DMS153 treated with DMSO at 0.1 percent for 48 hours (cell line): ENCODE data around the gene AEBP2.
"Not testable (repeated sequence)": the region's sequence is repeated elsewhere in the genome, so short reads cannot be mapped to it uniquely, and the experiment has no call there.

Experiments used
- DNase-seq: peaks from one replicate; lab custom pipeline; 2025; ENCODE audit not compliant: unreplicated experiment; lab: John Stamatoyannopoulos, UW

Gene AEBP2

GRCh38 chr12:19421503-19422282 lies 17.6 kb upstream of the AEBP2 start:
- DNase-seq: no peak

- DNase-seq: no peak
Observed at GRCh38 chr12:19423166-19423930, 15.9 kb upstream of the AEBP2 start.

GRCh38 chr12:19428246-19428645 lies 11.0 kb upstream of the AEBP2 start:
- DNase-seq: no peak

GRCh38 chr12:19429491-19429890 lies 9.8 kb upstream of the AEBP2 start:
- DNase-seq: not testable (repeated sequence)

- DNase-seq: no peak
Observed at GRCh38 chr12:19430988-19431387, 8.3 kb upstream of the AEBP2 start.

- no peak for DNase-seq
Observed at GRCh38 chr12:19431407-19432308, 7.6 kb upstream of the AEBP2 start.

- DNase-seq: no peak
Observed at GRCh38 chr12:19432309-19433170, 6.8 kb upstream of the AEBP2 start.

- DNase-seq: no peak
Observed at GRCh38 chr12:19434538-19434937, 4.8 kb upstream of the AEBP2 start.

GRCh38 chr12:19435831-19436497 lies 3.3 kb upstream of the AEBP2 start:
- DNase-seq: no peak

- DNase-seq: no peak
Observed at GRCh38 chr12:19436931-19437330, 2.4 kb upstream of the AEBP2 start.

- no peak for DNase-seq
Observed at GRCh38 chr12:19437996-19438395, 1.3 kb upstream of the AEBP2 start.

GRCh38 chr12:19440019-19440858 lies 947 bp downstream of the AEBP2 start:
- DNase-seq: no peak

- no peak for DNase-seq
Observed at GRCh38 chr12:19440916-19441315, 1.6 kb downstream of the AEBP2 start.

- no peak for DNase-seq
Observed at GRCh38 chr12:19443585-19443984, 4.3 kb downstream of the AEBP2 start.

- no peak for DNase-seq
Observed at GRCh38 chr12:19444097-19444496, 4.8 kb downstream of the AEBP2 start.

- no peak for DNase-seq
Observed at GRCh38 chr12:19447386-19447785, 8.1 kb downstream of the AEBP2 start.

GRCh38 chr12:19449814-19450213 lies 10.5 kb downstream of the AEBP2 start:
- no peak for DNase-seq

GRCh38 chr12:19450362-19450761 lies 11.1 kb downstream of the AEBP2 start:
- no peak for DNase-seq

- DNase-seq: no peak
Observed at GRCh38 chr12:19451196-19451595, 11.9 kb downstream of the AEBP2 start.
